AG04449 (cell line): ENCODE results near the gene ETS1.

Experiments
- CTCF ChIA-PET: fragments of 350-600 bp; formaldehyde crosslinking; extraction: SDS; loops from one replicate; lab custom pipeline; 2021; ENCODE audit warnings: antibody characterized with exemption; lab: Yijun Ruan, JAX
- POLR2A ChIA-PET: fragments of 400-600, 350-600 bp; formaldehyde crosslinking; extraction: SDS; loops from one replicate; lab custom pipeline; 2020; ENCODE audit warnings: antibody characterized with exemption, inconsistent platforms; lab: Yijun Ruan, JAX
- DNase-seq: peaks from one replicate; pipeline ENCODE4 v3.0.0-alpha.2; 2010; ENCODE audit warnings: low read depth, low spot score
- H3K4me3 ChIP-seq: 2 replicates; pipeline ENCODE4 v1.5.1; 2011; ENCODE audit warnings: low read depth, mild to moderate bottlenecking, control low read depth, low read length
- TF ChIP-seq, protein P1 (sequence below): IDR thresholded peaks from one replicate; pipeline ENCODE4 v1.5.1; 2011; ENCODE audit warnings: mild to moderate bottlenecking, moderate library complexity, low read length, control low read depth, inconsistent platforms; ENCODE audit not compliant: insufficient read depth; ENCODE audit errors: missing control alignments

The ETS1 gene

DNA sequence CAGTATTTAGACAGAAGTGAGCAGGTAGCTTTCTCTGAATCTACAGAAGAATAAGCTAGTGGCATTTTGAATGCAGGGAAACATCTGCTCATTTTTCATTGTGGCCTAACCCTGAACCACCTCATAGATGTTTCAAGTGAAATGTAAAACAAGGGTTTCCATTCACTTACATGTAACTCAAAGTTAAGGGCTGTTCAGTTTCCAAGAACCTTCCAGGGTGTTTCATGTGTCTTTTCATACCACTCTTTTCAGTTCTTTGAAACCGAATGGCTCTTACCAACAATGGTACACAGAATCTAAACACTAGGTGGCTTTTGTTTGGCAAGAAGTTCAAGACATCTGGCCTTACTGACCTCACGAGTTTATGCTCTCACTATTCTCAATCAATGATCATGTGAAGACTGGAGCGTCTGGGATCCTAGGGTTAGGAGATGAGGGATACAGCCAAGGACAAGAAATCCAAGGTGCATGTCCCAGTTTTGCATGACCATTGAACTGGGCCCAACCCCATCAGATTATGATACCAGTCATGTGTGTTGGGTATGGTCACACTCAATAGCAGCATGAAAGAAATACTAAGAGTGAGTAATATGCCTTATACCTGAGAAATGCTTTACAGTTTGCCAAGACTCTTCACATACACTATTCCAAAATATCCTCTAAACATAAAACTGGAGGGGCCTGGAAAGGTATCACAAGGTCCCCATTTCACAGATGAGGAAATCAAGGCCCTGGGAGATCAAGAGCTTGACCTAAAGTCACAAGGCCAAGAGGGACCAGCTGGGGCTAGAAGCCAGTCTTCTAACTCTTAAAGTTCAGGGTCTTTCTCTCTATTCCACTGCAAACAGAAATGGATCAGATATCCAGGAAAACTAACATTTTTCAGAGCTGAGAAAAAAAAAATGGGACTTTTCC is 92.7 kb downstream of the ETS1 start:
- ChIA-PET CTCF (no interaction called here), POLR2A (interaction anchor here (0.6 kb wide), 1 partner anchor 322 kb away, joined by 7 read pairs; no protein-coding TSS in a partner anchor)
- DNase-seq, result no peak
- H3K4me3 ChIP-seq, result no peak overlapping the region
- TF ChIP-seq, protein P1, sequence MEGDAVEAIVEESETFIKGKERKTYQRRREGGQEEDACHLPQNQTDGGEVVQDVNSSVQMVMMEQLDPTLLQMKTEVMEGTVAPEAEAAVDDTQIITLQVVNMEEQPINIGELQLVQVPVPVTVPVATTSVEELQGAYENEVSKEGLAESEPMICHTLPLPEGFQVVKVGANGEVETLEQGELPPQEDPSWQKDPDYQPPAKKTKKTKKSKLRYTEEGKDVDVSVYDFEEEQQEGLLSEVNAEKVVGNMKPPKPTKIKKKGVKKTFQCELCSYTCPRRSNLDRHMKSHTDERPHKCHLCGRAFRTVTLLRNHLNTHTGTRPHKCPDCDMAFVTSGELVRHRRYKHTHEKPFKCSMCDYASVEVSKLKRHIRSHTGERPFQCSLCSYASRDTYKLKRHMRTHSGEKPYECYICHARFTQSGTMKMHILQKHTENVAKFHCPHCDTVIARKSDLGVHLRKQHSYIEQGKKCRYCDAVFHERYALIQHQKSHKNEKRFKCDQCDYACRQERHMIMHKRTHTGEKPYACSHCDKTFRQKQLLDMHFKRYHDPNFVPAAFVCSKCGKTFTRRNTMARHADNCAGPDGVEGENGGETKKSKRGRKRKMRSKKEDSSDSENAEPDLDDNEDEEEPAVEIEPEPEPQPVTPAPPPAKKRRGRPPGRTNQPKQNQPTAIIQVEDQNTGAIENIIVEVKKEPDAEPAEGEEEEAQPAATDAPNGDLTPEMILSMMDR, result no peak

DNA sequence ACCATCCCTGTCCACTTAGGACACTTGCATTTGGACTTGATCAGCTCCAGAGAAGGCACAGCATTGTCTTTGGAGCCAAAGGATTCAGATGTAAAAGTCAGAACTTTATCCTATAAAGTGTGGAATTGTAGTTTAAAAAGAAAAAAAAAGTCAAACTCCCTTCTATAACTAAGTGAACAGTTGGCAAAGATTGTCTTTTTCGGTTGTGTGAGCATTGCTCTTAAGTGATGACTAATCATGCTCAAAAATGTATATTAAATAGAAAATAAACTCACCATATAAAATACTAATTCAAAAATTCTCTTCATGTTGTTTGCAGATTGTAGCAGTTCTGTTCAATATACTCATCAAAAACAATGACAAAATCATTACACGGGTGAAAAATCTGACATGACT is 93.8 kb downstream of the ETS1 start:
- TF ChIP-seq, protein P1, result no peak
- ChIA-PET CTCF (interaction anchor here (1.1 to 1.4 kb wide), 2 partner anchors 24 to 320 kb away, joined by 3 to 4 read pairs; no protein-coding TSS in a partner anchor), POLR2A (interaction anchor here (1.0 kb wide), 1 partner anchor 9 kb away, joined by 3 read pairs; no protein-coding TSS in a partner anchor)
- no peak for DNase-seq
- no peak overlapping the region for H3K4me3 ChIP-seq

DNA sequence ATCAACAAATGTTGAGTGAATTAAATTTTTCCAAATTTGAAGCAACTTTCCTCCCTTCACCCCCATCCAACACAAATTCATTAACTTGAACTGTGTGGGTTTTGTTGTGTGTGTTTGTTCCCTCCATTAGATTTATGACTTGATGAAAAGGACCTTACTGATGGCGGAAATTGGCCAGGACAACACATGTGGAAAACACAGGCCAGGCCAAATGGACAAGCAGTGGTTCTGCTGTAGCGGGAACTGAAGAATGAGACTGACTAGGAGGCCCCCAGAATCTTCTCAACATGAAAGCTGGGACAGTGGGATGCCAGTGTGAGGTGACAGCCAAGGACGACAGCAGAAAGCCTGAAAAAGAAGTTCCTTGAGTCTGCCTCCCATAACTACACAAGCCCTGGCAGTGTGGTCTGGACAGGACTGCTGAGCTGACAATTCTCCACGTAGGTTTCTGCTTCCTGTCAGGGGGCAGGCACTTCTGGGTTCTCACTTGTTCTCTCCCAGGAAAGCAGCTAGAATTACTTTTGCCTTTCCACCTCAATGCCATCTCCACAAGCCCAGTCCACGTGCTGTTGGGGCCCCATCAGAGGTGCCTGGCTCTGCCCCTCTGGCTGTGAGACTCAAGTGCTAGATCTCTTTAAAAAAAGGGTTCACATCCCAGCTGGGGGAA is 94.3 kb downstream of the ETS1 start:
- ChIA-PET POLR2A (interaction anchor here (0.5 to 1.0 kb wide), 2 partner anchors 10 to 13 kb away, joined by 3 read pairs; no protein-coding TSS in a partner anchor), CTCF (interaction anchor here (1.1 to 1.9 kb wide), 4 partner anchors 14 to 320 kb away, joined by 3 to 8 read pairs (median 4); no protein-coding TSS in a partner anchor)
- H3K4me3 ChIP-seq, result no peak overlapping the region
- no peak for DNase-seq
- TF ChIP-seq, protein P1, result no peak

DNA sequence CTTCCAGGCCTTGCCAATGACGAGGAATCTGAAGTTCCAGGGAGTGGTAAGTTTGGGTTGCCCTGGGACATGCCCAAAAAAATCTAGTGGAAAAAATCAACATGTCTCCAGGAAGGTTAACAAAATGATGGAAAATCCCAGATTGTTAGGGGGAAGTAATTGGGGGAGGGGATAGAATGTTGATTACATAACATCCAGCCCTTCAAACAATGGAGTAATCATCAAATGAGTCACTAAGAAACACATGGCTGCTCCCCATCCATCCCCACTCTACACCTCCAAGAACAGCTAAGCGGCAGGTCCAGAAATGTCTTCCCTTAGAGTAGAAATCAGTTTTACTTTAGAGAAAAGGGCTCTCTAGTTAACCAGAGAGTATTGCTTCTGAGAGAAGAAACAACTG is 94.9 kb downstream of the ETS1 start:
- ChIA-PET POLR2A (interaction anchor here (0.5 kb wide), 1 partner anchor 12 kb away, joined by 3 read pairs; no protein-coding TSS in a partner anchor), CTCF (interaction anchor here (1.4 to 1.9 kb wide), 3 partner anchors 14 to 319 kb away, joined by 4 to 8 read pairs (median 4); no protein-coding TSS in a partner anchor)
- DNase-seq, result no peak

DNA sequence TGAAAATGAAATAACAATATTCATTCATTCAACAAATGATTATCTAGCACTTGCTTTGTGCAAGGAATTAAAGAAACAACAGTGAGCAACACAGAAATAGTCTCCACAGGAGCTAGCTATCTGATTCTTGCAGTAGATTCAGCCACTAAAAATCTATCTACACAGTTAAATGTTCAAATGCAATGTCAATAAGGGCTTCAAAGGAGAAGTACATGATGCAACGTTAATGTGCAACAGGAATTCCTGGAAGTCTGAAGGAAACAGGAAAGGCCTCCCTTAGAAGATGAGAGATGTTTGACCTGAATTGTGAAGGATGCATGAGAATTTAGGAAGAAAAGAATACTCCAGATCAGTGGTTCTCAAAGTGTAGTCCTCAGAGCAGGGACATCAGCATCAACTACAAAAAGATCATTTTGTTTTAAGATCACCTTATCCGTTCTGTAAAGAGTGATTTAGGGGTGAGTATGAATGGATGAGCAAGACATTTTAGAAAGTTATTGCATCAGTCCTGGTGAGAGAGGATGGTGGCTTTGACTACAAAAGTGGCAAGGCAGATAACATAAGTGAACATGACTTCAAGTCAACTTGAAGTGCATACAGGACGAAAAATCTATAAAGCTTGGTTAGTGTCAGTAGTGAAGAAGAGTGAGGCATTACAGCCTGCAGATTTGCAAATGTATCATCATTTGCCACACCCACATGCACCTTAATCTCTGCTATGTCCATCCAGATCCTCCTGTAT is 96.0 kb downstream of the ETS1 start:
- ChIA-PET POLR2A (no interaction called here), CTCF (interaction anchor here (0.8 to 1.9 kb wide), 4 partner anchors 13 to 338 kb away, joined by 3 to 8 read pairs (median 4); no protein-coding TSS in a partner anchor)
- DNase-seq, result no peak
- H3K4me3 ChIP-seq, result no peak overlapping the region
- TF ChIP-seq, protein P1, result no peak

More for the DNA sequence above, 94.9 kb downstream of the ETS1 start:
- no peak overlapping the region for H3K4me3 ChIP-seq
- TF ChIP-seq, protein P1, result no peak
